CD4-positive, alpha-beta T cell treated with Interleukin-15 for 4 hours (primary cell): ENCODE data around the gene DPYSL4.

Experiments used
- DNase-seq: peaks from one replicate; pipeline ENCODE4 v3.0.0-alpha.2; 2020; ENCODE audit warnings: low spot score

The DPYSL4 gene

DNA sequence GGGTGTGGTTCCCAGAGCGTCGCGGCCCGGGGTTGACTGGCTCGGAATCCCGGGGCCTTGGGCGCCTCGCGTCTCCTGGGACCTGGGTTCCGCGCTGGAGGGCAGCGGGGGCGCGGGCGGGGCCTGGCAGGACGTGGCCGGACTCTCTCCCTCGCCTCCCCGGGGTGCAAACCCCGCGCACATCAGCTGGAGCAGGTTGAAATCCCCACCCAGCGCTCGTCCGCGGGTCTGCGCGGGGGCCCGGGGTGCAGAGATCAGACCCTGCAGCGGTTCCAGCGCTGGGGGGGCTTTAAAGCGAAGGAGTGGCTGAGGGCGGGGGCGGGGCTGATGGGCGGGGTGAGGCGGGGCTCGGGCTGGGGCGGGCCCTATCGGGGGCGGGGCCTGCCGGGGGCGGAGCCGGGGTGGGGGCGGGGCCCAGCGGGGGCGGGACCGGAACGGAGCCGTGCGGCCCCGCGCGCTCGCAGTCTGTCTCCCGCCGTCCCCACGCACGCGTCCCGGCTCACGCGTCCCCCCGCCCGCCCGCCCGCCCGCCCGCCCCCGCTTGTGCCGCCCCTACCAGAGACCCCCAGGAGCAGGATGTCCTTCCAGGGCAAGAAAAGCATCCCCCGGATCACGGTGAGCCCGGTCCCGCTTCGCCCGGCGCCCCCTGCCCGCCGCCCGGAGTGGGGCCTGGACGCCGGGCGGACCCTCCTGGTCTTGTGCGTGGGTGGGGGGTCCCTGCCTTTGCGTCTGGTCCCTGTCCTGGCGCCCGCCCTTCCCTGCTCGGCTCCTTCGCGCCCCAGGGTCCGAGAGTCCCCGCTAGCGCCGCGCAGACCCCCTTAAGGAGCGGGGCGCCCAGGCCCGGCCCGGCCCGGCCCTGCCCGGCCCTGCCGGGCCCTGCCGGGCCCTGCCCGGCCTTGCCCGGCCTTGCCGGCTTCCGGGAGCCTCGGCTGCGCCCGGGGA lies at the start of gene DPYSL4:
Gene DPYSL4 (plus strand): TSS at position 461 of the 942 bp plus-strand sequence. CDS start 116 bp downstream, at position 577.
- no peak for DNase-seq

DNA sequence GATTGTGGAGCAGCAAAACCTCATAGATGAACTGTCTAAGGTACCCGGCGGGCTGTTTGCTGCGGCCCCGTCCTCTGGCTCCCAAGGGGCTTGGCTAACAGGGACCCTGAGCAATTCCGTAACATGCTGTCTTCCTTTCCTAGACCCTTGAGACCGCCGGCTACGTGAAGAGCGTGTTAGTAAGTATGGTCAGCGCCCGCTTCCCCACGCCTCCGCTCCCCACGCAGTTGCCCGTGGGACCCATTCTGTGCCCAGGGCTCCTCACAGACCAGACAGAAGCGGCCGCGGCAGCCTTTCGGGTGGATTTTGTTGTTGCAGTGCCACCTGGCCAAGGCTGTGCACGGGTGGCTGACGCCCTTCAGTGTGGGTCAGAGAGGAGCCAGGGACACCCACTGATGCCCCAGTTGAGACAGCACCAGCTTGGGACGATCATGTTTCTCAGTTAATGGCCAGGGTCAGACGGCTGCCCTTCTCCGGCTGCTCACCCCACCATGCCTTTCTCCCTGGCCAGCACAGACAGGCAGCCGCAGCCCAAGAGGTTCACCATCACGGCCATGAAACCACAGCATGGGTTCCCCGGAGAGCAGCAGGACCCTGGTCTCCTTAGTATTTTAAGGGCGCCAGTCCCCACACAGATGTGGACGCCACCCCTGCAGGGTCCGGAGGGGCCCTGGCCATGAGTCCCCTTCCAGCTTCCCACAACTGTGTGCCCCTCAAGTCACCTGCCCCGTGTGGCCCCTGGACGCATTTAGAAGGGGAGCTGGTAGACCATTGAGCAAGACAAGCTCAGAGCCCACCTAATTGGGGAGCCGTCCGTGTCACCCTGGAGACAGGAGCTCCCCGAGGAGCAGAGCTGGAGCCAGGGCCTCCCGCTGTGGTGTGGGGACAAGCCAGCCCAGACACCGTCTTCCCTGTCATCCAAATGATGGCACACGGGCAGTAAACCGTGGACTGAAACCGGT lies 49.4 kb upstream of the DPYSL4 start:
- no peak for DNase-seq

DNA sequence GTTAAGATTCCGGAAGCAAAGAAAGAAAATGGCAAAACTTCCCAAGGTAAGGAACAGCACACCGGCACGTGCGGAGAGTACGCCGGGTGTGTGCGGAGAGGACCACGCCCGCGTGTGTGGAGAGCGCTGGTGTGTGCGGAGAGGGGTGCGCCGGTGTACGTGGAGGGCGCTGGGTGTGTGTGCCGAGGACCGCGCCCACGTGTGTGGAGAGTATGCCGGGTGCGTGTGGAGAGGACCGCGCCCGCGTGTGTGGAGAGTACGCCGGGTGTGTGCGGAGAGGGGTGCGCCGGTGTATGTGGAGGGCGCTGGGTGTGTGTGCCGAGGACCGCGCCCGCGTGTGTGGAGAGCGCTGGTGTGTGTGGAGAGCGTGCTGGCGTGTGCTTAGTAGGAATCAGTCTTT lies 48.6 kb upstream of the DPYSL4 start:
- DNase-seq = no peak

DNA sequence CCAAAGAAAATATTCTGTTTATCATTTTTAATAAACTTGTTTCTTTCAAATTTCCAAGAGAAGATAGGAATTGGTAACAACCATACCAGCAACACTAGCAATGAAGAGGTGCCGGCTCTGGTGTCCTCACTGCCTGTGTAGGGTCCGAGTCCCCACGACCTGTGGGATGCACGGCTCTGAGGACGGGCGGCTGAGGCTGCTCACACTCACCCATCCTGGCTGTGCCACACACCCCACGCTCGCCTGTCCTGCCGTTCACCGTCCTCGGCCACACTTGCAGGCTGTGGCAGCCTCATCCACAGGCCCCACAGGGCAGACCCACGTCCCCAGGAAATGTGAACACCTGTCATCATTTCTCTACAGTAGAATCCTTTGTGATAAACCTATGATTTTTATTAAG lies 48.2 kb upstream of the DPYSL4 start:
- no peak for DNase-seq

DNA sequence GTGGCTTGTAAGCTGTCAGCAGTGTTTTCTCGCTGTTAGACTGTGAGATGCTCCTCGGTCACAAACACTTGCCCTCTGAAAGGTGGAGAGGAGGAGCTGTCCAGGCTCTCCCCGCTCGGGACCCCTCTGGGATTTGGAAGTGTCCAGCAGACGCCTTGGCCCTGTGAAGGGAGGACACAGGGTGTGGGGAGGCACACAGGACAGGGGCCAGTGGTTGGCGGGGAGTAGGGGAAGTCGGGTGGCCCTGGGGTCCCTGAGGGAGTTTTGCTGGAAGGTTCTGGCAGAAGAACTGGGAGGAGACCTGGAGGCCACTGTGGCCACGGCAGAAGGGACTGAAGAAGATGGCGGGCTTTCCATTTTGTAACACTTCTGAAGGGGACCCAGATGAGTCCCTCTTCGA lies 47.2 kb upstream of the DPYSL4 start:
- DNase-seq = no peak

DNA sequence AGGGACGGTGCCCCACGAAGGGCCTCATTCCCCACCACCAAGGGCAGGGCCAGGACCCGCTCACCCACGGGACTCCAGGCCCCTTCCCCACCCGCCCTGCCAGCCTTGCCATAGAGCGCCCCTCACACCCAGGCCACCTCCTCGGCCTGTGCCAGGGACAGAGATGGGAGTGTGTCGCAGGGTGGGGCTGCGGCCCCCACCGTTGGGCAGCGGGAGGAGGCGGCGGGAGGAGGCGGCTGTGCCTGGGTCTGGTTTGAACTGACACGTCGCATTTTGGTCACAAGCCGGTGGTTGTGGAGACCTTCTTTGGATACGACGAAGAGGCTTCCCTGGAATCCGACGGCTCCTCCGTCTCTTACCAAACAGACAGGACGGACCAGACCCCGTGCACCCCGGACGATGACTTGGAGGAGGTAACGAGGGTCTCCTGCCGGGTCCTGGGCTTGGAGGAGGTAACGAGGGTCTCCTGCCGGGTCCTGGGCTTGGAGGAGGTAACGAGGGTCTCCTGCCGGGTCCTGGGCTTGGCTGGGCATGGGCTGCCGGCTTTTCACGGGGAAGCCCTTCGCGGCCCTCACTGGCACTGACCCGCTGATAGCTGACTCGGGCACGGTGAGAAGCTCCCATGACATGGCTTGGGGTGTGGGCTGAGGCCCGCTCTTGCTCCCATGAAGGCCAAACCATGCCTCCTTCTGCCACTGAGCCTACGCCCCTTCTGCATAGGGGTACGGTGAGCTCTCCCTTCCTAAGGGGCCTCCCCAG lies 46.4 kb upstream of the DPYSL4 start:
- no peak for DNase-seq

DNA sequence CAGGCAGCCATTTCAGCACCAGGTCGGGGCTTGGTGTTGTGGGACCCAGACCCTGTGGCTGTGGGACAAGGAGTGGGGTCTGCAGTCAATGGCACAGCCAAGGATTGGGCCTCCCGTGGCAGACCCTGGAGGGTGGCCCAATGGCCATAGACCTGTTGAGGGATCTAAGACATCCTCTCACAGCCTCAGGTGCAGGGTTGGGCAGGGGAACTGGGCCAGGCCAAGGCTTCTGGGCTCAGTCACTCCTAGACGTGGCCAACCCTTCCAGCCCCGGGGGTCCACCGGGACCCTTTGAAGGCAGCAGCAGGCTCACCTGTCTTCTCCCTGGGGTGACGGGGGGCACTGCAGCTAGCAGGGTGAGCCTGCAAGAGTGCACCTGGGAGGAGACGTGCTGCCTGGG lies 45.7 kb upstream of the DPYSL4 start:
- no peak for DNase-seq

DNA sequence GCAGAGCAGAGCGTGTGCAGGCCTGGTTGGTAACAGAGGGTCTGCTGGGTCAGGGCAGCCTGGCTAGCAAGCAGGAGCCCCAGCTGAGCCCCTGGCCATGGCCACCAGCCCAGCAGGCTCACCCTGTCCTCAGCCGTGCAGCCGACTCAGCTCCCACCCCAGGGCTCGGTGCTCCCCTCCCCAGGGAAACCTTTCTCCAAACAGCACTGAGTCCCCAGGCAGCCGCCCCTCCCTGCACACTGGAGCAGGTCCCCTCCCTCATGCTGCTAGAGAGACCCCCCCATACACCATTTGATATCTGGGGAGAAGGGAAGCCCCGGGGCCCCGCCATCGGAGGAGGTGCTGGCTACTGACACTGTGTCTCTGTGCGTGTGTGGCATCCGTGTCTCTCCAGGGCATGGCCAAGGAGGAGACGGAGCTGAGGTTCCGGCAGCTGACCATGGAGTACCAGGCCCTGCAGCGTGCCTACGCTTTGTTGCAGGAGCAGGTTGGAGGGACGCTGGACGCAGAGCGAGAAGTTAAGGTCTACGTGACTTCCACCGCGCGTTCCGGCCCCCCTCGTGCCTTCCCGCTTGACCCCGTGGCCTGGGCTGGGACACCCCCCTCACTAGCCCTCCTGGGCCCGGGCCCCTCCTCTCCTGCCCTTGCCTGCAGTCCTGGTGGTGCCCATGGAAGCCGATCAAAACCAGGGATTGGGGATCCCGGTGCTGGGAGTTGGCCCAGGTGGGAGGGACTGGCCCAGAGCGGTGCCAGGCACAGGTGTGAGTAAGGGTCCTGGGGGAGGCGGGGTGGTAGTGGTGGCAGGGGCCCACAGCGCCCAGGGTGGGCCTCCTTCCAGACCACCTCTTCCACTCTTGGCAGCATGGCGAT lies 45.0 kb upstream of the DPYSL4 start:
- DNase-seq = no peak

DNA sequence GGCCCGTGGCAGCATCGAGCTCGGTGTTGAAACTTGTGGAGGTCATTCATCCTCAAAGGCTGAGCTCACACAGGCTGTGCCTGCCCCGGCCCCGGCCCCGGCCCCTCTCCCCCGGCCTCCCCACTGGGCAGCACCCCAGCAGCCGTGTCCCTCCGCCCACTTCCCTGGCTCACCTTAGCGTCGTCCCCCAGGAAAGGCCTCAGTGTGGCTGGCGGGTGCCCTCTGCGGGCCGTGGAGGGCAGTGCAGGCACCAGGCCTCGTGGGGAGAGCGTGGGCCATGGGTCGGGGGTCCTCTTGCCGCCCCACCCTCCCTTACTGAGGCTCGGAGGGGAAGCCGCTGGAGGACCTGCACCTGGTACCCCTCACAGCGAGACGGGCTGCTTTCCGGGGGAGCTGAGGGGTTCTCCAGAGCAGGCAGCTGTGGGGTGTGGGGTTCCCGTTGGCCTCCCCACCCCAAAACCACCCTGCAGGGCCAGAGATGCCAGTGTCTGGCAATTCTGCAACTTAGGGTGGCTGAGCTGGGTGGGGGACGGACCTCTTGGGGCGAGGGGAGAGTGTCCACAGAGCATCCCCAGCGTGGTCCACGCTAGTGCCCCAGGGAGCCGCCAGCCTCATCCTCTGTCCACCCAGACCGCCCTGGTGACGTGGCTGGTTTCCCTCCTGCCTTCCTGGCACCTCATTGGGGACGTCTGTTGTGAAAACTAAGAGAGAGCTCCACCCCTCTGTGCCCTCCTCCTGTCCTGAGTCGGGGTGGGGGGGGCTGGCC lies 44.2 kb upstream of the DPYSL4 start:
- DNase-seq = peak; percentile 42

DNA sequence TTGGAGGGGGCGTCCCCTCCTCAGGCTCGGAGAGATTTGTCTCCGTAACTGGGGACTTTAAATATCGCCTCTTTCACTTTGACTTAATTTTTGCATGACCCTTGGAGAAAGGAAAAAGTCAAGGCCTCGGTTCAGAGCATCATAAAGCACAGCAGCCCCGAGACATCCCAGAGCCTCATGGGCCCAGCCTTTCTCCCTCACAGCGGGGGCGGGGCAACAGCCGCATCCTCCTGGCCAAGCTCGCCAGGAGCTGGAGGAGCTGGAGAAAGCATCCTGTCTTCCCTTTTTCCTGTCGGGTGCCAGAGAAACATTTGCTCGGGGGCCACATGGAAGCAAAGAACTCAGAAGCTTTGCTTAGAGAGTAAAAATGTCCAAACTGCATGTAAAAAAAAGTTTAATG lies 43.6 kb upstream of the DPYSL4 start:
- no peak for DNase-seq

DNA sequence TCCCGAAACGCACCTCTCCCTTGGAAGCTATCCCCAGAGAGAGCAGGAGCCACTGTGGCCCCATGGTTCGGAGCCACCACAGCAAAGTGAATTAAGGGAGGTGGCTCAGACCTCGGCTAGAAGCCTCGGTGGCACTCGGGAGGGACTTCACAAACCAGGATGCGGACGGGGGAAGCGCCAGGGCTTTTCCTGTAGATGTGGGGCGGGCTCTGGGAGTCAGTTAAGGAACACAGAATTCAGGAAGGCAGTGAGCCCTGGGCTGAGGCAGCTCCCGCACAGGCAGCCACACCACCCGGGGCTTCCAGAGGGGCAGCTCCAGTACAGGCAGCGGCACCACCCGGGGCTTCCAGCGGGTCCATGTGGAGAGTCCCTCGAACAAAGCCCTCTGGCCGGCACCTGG lies 42.7 kb upstream of the DPYSL4 start:
- DNase-seq = no peak

DNA sequence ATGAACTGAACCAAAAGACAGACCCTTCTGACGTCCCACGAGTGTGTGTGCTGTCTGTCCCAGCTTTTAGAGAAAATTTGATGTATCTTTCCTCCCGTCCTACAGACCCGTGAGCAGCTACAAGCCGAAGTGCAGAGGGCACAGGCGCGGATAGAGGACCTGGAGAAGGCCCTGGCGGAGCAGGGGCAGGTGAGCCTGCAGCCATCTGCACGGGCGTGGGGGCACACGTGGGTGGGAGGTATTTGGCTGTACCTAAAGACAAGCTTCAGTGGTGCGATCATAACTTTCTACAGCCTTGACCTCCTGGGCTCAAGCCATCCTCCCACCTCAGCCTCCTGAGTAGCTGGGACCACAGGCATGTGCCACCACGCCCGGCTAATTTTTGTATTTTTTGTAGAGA lies 41.7 kb upstream of the DPYSL4 start:
- DNase-seq = no peak

DNA sequence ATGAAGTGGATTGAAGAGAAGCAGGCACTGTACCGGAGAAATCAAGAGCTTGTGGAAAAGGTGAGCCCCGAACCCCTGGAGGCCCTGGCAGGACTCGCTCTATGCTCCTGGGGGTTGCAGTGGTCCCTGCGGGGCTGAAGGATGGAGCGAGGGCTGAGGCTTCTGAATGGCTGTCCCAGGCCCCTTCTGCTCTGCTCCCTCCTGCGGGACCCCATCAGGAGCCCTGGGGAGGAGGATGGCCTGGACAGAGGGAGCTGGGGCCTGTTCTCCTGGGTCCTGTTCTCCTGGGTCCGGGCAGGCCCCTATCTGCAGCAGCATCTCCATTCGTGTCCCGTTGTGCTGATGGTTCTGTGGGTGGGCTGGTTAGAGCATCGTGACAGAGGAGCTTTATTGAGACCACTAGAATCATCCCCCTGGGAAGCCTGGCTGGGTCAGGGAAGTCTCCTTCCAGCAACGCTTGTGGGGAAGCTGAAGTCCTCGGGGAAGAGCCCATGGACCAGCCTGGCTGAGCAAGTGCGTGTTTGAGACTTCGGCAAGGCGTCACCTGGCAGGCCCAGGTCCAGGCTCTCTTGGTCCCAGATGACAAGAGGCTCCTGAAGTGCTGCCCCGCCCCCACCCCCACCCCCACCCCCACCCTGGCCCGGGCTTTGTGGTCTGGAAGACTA lies 41.1 kb upstream of the DPYSL4 start:
- no peak for DNase-seq

DNA sequence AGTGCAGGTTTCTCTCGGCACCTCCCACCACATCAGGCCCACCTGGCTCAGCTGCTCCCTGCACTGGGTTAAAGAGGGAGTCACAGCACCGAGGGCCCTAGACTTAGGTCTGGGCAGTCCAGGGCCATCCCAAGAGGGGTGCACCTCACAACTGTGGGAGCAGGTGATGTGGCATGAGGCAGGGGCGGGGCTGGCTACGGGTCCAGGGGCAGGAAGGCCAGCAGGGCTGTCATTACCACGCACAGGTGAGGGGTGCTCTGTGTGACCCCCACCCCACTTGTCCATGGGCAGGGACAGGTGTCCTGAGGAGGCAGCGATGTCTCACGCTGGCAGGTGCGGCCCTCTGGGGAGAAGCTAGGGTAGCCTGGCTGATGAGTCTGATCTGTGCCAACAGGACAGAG lies 40.5 kb upstream of the DPYSL4 start:
- no peak for DNase-seq

DNA sequence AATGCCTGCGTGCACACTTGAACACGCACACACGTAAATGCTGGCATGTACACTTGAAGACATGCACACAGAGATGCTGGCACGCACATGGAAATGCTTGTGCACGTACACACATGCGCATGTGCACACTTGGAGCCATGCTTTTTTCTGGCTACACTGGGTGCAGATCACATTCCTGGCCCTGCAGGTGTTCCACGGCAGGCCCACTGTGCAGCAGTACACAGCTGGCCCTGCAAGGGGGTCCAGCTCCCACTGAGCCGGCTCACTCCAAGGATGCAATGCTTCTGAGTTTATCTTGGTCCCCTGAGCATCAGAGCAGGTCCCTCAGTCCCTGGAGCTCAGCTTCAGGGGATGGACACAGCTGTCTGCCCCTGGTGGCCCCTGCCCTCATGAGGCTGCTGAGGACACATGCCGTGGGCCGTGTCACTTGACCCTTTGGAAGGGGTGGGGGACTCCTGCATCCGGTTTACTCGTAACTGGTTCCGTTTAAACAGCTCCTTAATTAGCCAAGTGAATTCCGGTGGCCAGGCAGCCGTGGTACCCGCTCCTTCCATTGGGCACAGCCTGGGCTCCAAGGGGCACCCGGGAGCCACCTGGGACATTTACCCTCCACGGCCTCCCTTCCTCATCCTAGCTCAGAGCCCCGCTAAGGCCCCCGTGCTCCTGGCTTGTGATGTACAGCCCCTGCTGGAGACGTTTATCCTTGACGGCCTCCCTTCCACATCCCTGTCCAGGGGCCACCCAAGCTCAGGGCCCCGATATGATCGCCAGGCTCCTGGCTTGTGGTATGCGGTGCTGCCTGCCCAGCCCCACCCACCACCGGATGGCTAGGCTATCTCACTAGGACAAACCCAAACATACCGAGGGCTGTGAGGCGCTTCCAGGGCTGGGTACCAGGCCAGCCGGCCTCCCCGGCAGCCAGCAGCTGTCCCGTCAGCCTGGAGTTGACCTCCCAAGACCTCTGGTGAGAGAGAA lies 39.5 kb upstream of the DPYSL4 start:
- no peak for DNase-seq

DNA sequence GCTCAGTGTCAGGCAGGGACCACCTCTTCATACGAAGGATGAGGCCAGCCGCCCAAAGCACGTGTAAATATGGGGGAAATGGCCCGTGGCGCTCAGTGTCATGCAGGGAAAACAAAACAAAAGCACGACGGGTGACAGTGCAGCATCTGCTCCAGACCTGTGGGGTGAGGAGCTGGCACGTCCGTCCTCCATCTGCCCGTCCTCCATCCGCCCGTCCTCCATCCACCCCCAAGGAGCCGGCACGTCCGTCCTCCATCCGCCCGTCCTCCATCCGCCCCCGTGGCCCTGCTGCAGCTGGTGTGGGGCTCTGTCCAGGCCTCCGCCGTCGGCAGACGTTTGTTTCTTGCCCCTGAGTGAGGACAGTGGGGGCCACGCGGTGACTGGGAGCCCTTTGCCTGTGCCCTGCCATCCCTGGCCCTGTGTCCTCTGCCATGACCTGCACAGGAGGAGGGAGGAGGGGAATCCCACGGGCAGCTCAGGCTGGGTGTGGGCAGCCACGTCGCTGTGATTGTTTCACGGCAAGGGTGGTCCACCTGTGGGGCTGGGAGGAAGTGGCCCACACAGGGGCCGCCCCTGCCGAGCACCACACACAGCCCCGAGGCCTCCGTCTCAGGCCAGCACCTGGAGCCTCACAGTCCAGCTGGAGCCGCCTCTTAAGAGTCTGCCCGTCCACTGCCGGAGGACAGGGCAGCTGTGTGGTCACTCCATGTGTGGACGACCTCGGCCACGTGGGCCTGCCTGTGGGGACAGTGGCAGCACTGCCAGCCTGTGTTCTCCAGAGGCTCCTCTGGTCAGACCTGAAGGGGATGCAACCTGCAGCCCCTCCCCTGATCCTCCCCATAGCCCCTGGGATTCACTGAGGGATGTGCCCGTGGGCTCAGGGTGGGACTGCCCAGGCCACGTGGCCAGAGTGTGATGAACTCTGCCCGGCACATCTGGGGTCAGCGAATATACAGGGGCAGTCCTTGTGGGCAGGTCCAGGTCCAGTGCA lies 38.2 kb upstream of the DPYSL4 start:
- DNase-seq = no peak

DNA sequence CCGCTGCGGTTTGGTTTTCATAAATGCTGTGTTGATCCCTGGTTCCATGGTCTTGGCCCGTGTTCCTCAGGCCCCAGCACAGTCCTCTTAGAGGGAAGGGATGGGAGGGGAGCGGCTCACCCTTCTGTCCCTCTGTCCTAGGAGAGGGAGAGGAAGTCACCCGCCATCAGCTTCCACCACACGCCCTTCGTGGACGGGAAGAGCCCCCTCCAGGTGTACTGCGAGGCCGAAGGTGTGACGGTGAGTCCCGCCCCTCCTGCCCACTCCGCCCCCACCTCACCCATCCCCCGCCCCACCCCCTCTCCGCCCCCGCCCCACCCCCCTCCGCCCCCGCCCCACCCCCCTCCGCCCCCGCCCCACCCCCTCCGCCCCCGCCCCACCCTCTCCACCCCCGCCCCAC lies 37.5 kb upstream of the DPYSL4 start:
- no peak for DNase-seq
